Muscle layer of duodenum (tissue), 2 donors: ENCODE data around the gene KLF5.
"Not testable (repeated sequence)": the region's sequence is repeated elsewhere in the genome, so short reads cannot be mapped to it uniquely, and the experiment has no call there.

Experiments
- H3K27ac ChIP-seq: one replicate; pipeline ENCODE4 v1.7.0; 2013; ENCODE audit warnings: mild to moderate bottlenecking, low read length
- H3K27me3 ChIP-seq: one replicate; pipeline ENCODE4 v1.7.0; 2013; ENCODE audit warnings: low read depth, mild to moderate bottlenecking, control low read depth, low read length
- H3K36me3 ChIP-seq, 2 donors: one replicate each; pipeline ENCODE4 v1.7.0; 2013; ENCODE audit warnings: low read length in 2 of 2, control low read depth in 1 of 2, mild to moderate bottlenecking in 1 of 2; ENCODE audit not compliant: insufficient read depth in 2 of 2, control insufficient read depth in 1 of 2
- H3K4me1 ChIP-seq, 2 donors: one replicate each; pipeline ENCODE4 v1.7.0; 2013; ENCODE audit warnings: low read length in 2 of 2, mild to moderate bottlenecking in 2 of 2, control low read depth in 1 of 2, moderate library complexity in 1 of 2; ENCODE audit not compliant: insufficient read depth in 2 of 2, control insufficient read depth in 1 of 2
- H3K4me3 ChIP-seq, 2 donors: one replicate each; pipeline ENCODE4 v1.7.0; 2013; ENCODE audit warnings: low read length in 2 of 2, low read depth in 1 of 2, mild to moderate bottlenecking in 1 of 2
- H3K9me3 ChIP-seq, 2 donors: one replicate each; pipeline ENCODE4 v1.7.0; 2013; ENCODE audit warnings: low read length in 2 of 2, control low read depth in 1 of 2, mild to moderate bottlenecking in 1 of 2; ENCODE audit not compliant: control insufficient read depth in 1 of 2
- donor health status: healthy.

The KLF5 gene

DNA sequence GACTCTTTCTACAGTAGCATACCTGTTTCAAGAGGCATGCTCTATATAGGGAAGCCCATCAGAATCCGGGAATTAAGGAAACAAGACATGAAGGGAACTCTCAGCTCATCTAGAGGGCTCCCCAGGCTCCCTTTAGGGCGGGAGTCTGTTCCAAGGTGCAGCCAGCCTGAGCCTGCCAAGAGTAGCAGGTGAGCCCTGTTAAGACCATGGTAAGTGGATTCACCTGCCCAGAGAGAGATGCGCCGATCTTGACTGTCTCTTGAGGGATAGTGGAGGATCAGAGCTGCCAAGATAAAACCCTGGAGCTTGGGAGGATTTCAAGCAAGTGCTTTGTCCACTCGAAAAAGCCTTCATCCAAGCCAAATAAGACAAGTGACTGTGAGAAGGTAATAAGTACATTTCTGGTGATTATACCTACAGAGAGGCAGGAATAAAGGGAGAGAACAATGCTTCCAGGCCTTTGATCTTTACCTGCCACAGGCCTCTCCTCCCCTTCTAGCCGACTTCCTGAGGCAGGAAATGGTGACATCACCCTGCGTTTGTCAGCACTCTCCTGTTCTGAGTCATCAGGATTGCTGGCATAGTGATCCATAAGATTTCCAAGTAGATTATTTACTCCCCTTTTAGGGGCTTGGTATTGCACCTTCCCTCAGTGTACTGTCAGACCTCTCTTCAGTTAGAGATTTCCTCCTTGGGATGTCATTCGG, 31.5 kb downstream of the KLF5 start:
- H3K27me3 ChIP-seq: no peaks in the 10 kb centered on the region
- H3K4me1 ChIP-seq: no peaks in the 10 kb centered on the region
- peaks cover 0 to 7% of the 10 kb centered on the region in 2 donors for H3K9me3 ChIP-seq
- H3K4me3 ChIP-seq: no peak overlapping the region
- H3K36me3 ChIP-seq: peaks cover 0 to 6% of the 10 kb centered on the region in 2 donors
- peak overlapping the region; percentile 20 for H3K27ac ChIP-seq

DNA sequence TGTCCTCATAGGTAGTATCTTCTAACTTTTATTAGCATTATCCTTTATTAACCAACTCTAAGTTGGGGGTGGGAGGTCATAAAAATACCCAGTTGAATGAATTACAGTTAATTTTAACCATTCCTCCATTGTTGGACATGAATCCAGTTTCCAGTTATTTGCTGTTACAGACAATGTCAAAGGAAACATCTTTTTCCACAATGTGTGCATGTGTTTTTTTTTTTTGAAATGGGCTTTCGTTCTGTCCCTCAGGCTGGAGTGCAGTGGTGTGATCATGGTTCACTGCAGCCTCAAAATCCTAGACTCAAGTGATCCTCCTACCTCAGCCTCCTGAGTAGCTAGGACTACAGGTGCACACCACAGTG, 32.0 kb downstream of the KLF5 start:
- H3K4me1 ChIP-seq: no peaks in the 10 kb centered on the region
- H3K36me3 ChIP-seq: peaks cover 0 to 6% of the 10 kb centered on the region in 2 donors
- no peak overlapping the region for H3K4me3 ChIP-seq
- no peak overlapping the region for H3K27ac ChIP-seq
- H3K27me3 ChIP-seq: no peaks in the 10 kb centered on the region
- H3K9me3 ChIP-seq: peaks cover 0 to 7% of the 10 kb centered on the region in 2 donors

DNA sequence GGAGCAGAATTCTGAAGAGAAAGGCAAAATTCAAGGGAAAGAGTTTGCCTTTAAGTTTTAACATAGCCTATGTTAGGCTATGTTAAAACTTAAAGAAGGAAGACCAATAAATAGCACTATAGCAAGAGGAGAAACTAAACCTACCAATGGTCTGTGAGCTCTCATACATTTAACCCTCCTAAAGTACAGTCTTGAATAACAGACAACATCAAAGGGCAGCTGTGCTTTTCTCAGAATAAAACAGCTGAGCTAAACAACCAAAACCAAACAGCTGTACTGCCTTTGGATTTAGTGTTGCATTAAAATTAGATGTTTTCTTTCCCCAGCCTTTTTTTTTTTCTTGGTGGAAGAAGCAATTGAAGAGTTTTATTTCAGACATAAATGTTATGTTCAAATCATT, 34.0 kb downstream of the KLF5 start:
- no peak overlapping the region for H3K4me3 ChIP-seq
- H3K36me3 ChIP-seq: peaks cover 0 to 6% of the 10 kb centered on the region in 2 donors
- no peaks in the 10 kb centered on the region for H3K4me1 ChIP-seq
- peaks cover 0 to 7% of the 10 kb centered on the region in 2 donors for H3K9me3 ChIP-seq
- H3K27me3 ChIP-seq: no peaks in the 10 kb centered on the region
- no peak overlapping the region for H3K27ac ChIP-seq

DNA sequence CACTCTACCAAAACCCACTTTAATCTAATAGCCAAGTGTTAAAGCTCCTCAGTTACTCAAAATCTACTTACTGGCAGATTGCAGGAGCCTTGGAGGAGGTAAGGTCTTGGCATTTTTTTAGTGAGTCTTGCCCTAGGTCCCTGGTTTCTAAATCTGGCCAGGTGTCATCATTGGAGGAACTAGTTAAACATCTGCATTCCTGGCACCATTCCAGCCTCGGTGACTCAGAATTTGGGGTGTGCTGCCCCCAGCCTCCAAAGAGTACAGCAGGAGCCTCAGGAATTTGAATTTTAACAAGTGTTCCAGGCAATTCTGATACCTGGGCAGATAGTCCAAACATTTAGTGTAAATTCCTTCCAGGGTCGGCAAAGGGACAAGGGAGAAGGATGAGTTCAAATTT, 37.4 kb downstream of the KLF5 start:
- Histone ChIP-seq H3K36me3 (no peaks in the 10 kb centered on the region), H3K4me1 (no peaks in the 10 kb centered on the region), H3K27ac (no peak overlapping the region), H3K9me3 (no peaks in the 10 kb centered on the region), H3K4me3 (no peak overlapping the region), H3K27me3 (no peaks in the 10 kb centered on the region)

- no peak overlapping the region for H3K4me3 ChIP-seq
- no peaks in the 10 kb centered on the region for H3K36me3 ChIP-seq
- no peaks in the 10 kb centered on the region for H3K27me3 ChIP-seq
- H3K27ac ChIP-seq: no peak overlapping the region
- H3K4me1 ChIP-seq: no peaks in the 10 kb centered on the region
- no peaks in the 10 kb centered on the region for H3K9me3 ChIP-seq
Measured at GRCh38 chr13:73096638-73097037, 37.8 kb downstream of the KLF5 start.

DNA sequence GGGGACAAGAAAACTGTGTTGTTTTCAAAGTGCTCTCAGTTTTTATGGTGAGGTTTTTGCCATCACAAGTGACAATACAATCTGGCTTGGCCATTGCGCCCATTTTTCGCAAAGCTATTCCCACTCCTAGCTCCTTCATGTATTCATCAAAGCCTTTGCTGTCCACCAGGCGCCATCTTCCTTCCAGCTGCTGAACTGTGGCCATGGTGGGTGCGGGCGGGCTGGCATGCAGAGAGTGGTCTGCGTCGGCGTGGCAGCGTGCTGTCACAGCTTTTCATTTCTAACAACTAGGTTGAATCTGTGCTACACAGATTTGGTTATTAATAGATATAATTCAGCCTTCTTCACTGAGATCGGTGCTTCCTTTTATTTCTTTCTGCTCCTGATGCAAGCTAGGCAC, 42.0 kb downstream of the KLF5 start:
- H3K27ac ChIP-seq, H3K9me3 ChIP-seq, H3K4me1 ChIP-seq, H3K36me3 ChIP-seq, H3K27me3 ChIP-seq, H3K4me3 ChIP-seq: not testable (repeated sequence)

GRCh38 chr13:73101351-73102007, 42.7 kb downstream of the KLF5 start:
- Histone ChIP-seq H3K27me3 (no peaks in the 10 kb centered on the region), H3K4me1 (no peaks in the 10 kb centered on the region), H3K4me3 (no peak overlapping the region), H3K27ac (no peak overlapping the region), H3K9me3 (no peaks in the 10 kb centered on the region), H3K36me3 (no peaks in the 10 kb centered on the region)

DNA sequence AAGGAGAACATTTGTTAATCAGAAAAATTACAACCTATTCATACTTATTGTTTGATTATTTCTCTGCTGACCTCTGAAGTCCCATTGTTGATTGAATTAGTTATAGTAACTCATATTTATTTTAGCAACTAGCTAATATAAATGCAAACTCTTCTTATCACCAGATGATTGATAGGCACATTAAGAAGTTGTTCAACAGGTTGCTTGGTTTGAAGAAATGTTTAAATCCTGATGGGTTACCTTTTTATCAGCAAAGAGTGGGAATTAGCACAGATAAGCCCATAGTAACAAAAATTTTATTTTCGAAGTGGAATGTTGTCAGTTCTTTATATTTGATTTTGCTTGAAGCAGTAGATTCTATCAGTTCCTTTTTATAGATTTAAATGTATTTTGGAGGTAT, 44.4 kb downstream of the KLF5 start:
- Histone ChIP-seq H3K4me3 (no peak overlapping the region), H3K4me1 (no peaks in the 10 kb centered on the region), H3K9me3 (no peaks in the 10 kb centered on the region), H3K27me3 (no peaks in the 10 kb centered on the region), H3K36me3 (no peaks in the 10 kb centered on the region), H3K27ac (no peak overlapping the region)

DNA sequence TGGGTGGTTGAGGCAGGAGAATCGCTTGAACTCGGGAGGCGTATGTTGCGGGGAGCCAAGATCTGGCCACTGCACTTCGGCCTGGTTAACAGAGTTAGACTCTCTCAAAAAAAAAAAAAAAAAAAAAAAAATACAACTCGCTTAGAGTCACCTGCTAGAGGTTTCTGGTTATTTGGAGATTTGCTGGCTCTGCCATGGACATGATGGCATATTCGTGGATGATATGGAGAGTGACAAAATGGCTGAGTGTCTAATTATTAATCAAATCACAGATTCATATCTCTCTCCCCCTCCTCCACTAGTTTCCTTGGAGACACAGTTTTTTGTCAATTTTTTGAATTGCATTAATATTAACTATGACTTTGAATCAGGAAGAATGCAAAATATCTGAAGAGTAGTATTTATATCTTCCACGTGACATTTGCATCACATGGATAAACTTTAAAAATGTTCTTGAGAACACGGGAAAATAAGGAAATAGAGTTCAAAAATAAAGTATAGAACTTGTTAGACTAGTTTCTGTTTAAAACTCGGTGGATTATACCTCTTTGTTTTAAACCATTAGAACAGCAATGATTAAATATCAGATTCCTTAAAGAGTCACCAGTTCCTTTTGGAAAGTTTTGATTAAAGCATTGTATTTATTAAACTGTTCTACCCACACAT, 47.8 kb downstream of the KLF5 start:
- Histone ChIP-seq H3K36me3 (no peaks in the 10 kb centered on the region), H3K4me3 (no peak overlapping the region), H3K4me1 (no peaks in the 10 kb centered on the region), H3K27ac (no peak overlapping the region), H3K27me3 (no peaks in the 10 kb centered on the region), H3K9me3 (no peaks in the 10 kb centered on the region)

DNA sequence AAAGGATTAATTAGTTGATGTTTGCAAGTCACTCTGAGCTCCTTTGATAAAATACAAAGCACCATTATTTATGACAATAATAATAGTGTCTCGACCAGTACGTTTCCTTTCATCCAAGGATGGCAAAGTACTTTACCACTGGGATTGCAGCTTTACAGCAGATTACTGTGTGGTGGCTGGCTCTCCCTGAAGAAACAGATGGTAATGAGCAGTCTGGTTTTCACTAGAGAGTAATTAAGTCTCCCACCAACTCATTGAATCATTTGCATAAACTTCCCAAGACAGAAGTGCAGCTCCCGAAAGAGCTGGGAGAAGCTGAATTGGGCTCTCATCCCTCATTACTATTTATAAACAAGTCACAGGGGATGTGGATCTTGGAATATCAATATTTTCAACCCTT, 48.7 kb downstream of the KLF5 start:
- H3K27ac ChIP-seq: no peak overlapping the region
- H3K4me1 ChIP-seq: no peaks in the 10 kb centered on the region
- H3K36me3 ChIP-seq: no peaks in the 10 kb centered on the region
- H3K9me3 ChIP-seq: no peaks in the 10 kb centered on the region
- H3K4me3 ChIP-seq: no peak overlapping the region
- H3K27me3 ChIP-seq: no peaks in the 10 kb centered on the region

DNA sequence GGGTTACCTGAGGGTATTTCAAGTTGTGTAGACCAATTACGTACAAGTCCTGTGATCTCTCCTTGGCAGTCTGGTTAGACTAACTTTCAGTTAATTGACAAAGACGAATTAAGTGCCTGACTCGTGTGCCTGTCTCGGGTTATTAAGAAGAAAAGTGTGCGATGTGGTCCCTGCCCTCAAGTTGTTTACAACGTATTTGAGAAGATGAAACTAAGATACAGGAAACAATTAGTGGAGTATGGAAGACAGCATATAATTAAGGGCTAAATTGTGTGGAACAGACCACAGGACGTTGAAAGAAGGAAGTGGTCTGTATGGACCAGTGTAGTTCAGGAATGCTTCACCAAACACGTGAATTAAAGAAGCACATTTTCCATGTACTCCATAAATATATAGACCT, 49.2 kb downstream of the KLF5 start:
- Histone ChIP-seq H3K27me3 (no peaks in the 10 kb centered on the region), H3K27ac (no peak overlapping the region), H3K9me3 (no peaks in the 10 kb centered on the region), H3K36me3 (no peaks in the 10 kb centered on the region), H3K4me3 (no peak overlapping the region), H3K4me1 (no peaks in the 10 kb centered on the region)
